Stimulated activated CD4-positive, alpha-beta T cell treated with anti-CD3 and anti-CD28 coated beads, Interleukin-12 subunit alpha, Interleukin-12 subunit beta, amount 100 ng/mL, for 24 hours (primary cell): ENCODE measurements around the gene ABI1.

Experiments
- DNase-seq, 2 experiments: peaks; one replicate each; pipeline ENCODE4 v3.0.0-alpha.2; 2020; ENCODE audit warnings: low read depth in 2 of 2

The ABI1 gene

GRCh38 chr10:26770069-26770468 lies 90.7 kb downstream of the ABI1 start:
- DNase-seq: no peak

- DNase-seq: no peak
Measured at GRCh38 chr10:26765549-26765948, 95.2 kb downstream of the ABI1 start.

GRCh38 chr10:26759008-26759407 lies 101.8 kb downstream of the ABI1 start:
- DNase-seq: no peak

- no peak for DNase-seq
Measured at GRCh38 chr10:26755443-26755903, 105.3 kb downstream of the ABI1 start.

GRCh38 chr10:26746061-26746460 lies 114.7 kb downstream of the ABI1 start:
- no peak for DNase-seq

- DNase-seq: no peak
Measured at GRCh38 chr10:26743841-26744240, 116.9 kb downstream of the ABI1 start.

GRCh38 chr10:26743091-26743490 lies 117.7 kb downstream of the ABI1 start:
- no peak for DNase-seq

GRCh38 chr10:26741368-26741767 lies 119.4 kb downstream of the ABI1 start:
- no peak for DNase-seq

- no peak for DNase-seq
Measured at GRCh38 chr10:26739071-26739631, 121.6 kb downstream of the ABI1 start.

GRCh38 chr10:26738301-26738911 lies 122.4 kb downstream of the ABI1 start:
- no peak for DNase-seq

GRCh38 chr10:26737730-26738129 lies 123.0 kb downstream of the ABI1 start:
- no peak for DNase-seq

GRCh38 chr10:26735435-26735834 lies 125.3 kb downstream of the ABI1 start:
- DNase-seq: no peak

- no peak for DNase-seq
Measured at GRCh38 chr10:26733750-26734568, 126.8 kb downstream of the ABI1 start.

- no peak for DNase-seq
Measured at GRCh38 chr10:26730552-26730951, 130.2 kb downstream of the ABI1 start.

- DNase-seq: no peak
Measured at GRCh38 chr10:26729395-26729794, 131.4 kb downstream of the ABI1 start.

- DNase-seq: no peak
Measured at GRCh38 chr10:26728957-26729356, 131.8 kb downstream of the ABI1 start.

GRCh38 chr10:26727005-26727404 lies 133.8 kb downstream of the ABI1 start:
- DNase-seq: no peak

GRCh38 chr10:26725837-26726727 lies 134.7 kb downstream of the ABI1 start:
- DNase-seq: no peak

- DNase-seq: no peak
Measured at GRCh38 chr10:26723016-26723415, 137.7 kb downstream of the ABI1 start.

- DNase-seq: no peak
Measured at GRCh38 chr10:26721561-26721960, 139.2 kb downstream of the ABI1 start.

- DNase-seq: no peak
Measured at GRCh38 chr10:26717476-26717875, 143.3 kb downstream of the ABI1 start.

- no peak for DNase-seq
Measured at GRCh38 chr10:26715137-26715487, 145.6 kb downstream of the ABI1 start.
